GM21529 (cell line): ENCODE results near the gene OAF.

Experiments used
- ATAC-seq: cut with Tn5 transposase; IDR thresholded peaks from one replicate; pipeline ENCODE4 v1.9.1; 2021; ENCODE audit not compliant: unreplicated experiment

Gene OAF

DNA sequence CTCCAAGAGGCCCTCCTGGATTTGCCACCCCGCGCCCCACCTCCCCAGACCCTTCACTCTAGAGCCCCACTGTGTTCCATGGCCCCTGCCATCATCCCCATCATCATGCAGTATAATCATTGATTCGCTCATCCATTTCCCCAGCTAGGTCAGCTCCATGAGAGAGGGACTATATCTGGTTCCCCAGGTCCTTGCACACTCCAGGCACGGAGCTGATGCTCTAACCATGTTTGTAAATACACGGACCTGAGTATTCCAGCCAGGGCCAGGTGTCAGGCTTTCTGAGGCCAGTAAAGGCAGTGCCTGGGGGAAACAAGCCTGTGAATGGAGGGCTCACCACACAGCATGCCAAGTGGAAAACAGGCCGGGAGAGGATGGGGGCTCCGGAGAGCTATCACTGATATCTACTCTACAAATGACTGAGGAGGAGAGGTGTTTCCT, 27.1 kb upstream of the OAF start:
- no peak for ATAC-seq

DNA sequence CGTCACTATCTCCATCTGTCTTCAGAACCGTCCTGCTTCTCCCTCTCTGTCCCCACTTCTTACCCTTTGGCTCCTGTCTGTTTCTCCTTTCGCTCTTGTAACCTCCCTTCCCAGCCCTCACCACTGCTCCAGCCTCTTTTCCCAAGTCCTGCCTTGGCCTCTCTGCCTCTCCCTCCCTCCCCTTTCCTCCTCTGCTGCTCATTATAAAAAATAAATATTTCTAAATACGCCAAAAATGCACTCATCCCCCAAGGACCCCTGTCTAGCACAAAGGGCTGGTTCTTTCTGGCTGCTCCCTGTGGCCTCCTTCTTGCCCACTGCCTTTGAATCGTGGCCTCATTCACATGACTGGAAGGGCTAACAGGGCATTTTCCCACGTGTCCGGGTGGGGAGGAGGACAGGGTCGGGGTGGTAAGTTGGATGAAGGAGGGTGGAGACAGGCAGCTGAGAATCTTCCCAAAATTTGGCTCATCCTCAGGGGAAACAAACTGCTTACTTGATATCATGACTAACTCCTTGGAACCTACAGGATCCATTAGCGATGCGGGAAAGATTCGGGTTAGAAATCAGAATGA, 26.4 kb upstream of the OAF start:
- no peak for ATAC-seq

DNA sequence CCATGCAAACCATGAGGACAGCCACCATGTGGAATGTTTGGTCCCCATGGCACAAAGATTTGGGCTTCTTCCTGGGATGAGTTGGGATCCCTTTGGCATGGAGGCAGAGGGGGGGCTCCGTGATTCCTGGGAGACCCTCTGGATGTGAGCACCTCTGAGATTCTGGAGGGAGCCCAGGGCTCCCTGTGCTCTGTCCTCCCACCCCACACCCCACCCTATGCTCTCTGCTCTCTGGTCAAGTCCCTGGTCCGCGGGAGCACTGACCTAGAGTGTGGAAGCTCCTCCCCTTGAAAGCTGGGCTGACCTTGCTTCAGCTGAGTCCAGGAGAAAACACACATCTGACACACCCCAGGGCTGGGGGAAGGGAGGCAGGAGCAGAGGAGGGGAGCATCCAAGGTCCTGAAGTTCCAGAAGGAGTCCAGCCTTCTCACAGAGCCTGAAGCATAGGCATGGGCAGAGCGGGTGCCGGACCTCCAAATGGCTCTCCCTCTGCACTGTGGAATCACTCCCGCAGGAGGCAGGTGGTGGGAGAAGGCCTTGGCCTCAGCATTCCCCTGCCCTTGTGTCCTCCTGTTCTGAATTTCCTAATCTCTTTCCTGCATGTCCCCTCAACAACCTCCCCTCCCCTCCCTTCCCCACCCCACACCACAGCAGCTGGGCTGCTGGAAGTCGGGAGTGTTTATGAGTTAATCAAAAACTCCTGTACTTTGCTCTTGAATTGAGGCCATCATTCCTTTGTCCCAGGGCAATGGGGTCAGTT, 25.7 kb upstream of the OAF start:
- ATAC-seq: no peak

DNA sequence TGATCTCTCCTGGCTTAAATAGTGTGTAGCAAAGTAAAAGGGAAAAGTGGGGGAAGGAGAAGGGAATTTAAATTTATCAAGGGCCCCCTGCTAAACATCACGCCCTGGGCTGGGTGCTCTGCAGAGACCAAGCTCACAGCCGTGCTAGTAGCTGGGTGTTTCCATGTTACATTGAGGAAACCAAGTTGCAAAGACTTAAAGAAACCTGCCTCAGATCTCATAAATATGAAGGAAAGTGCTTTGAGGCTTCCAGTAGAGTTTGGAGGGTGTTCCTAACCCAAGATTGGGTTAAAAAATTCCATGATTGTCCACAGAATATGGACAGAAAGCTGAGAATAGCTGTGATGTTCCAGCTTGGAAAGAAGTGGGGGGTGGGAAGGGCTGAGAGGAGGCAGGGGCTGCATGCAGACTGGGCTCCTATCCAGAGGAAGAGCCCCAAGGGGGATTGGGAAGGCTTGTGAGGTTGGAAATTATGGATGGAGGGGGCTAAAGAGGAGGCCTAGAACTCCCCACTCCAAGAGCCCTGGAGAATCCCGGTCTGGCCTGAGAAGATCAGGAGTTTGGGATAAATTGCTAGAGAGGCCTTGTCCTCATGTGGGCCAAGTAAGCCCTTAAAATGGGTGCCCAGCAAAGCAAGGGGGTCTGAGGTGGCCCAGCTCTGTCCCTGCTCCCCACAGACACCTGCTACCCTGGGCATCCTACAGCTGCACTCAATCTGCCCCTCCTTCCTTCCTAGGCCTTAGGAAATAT, 25.0 kb upstream of the OAF start:
- no peak for ATAC-seq

DNA sequence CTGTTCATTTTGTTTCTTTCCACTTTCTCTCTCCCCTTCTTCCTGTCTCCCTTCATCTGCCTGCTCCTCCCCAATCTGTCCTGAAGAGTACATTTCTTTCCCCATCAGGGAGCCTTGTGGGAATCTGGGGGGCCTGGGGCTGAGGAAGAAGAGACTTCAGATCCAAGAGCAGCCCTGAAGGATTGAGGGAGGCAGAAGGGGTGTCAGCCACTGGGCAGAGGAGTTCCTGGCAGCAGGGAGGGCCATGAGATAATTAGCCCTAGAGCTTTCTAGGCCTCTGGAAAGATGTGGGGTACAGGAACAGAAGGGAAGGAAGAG, 24.4 kb upstream of the OAF start:
- ATAC-seq: no peak

DNA sequence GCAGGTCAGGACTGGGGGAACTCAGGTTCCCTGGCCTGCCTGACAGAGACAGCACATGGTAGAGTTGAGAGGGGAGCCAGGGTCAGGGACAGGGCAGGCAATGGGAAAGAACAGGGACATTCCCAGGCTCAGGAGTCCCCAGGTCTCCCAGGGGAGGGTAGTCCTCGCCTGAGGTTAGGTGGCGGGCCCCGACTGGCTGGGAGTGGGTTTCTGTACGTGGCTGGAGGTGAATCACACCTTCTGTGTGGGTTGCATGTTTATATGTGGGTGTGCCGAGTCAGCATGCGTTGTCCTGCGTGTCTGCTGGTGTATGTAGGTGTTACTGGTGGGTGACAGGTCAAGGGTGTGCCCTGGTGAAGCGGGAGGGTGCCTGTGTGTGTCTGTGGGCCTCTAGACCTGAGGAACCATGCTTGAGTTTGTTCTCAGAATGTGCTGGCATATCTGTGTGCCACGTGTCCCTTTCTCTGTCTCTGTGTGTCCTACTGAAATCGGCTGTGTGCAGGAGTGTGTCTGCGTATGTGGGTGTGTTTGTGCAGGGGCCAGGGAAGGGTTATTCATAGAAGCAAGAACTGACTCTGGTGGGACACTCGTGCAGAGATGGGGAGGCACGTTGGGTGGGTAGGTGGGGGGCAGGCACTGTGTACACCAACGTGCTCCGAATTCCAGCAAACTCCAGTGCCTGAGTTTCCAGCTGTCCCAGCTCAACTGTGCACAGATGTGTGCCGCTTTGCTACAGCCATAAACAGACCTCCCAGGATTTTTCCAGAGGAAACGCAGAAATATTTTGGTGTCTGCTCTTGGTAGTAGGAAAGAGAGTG, 23.8 kb upstream of the OAF start:
- ATAC-seq: peak; percentile 60

DNA sequence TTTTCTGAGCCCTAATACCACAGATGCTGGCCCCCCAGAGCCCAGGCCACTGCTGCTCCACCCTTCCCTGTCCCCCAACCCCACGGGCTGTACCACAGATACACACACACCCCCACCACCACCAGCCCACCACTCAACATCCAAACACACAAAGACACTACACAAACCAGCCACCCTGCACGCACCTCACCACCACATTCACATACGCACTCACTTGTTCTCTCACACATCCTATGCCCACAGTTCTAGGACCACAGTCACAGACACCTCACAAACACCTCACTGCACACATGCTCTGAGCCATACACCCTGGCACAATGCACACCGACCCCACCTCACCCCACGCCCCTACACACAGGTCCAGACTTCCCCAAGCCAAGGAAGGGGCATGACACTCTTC, 22.5 kb upstream of the OAF start:
- ATAC-seq: no peak

DNA sequence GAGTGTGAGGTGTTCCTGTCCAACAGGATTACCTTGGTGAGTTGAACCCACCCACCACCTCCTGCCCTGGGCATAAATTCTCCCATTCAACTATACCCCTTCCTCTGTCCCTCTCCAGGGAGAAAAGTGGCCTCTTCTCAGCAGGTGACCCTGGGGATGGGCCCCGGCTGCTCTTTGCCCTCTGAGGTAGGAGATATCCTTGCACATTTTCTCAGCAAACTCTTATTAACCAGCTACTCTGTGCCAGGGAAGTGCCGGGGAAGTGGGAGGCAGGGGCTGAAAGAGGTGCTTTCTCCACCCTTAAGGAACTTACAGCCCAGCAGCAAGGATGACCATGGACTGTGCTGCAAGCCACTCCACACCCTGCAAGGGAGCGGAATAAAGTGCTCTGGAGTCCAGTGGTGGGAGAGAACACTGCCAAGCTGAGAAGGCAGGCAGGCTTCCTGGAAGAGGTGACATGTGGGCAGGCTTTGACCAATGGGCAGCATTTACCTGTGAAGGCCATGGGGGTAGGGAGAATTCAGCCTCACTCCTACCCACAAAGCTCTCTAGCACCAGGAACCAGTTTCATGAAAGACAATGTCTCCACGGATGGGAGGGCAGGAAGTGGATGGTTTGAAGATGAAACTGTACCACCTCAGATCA, 21.9 kb upstream of the OAF start:
- no peak for ATAC-seq

DNA sequence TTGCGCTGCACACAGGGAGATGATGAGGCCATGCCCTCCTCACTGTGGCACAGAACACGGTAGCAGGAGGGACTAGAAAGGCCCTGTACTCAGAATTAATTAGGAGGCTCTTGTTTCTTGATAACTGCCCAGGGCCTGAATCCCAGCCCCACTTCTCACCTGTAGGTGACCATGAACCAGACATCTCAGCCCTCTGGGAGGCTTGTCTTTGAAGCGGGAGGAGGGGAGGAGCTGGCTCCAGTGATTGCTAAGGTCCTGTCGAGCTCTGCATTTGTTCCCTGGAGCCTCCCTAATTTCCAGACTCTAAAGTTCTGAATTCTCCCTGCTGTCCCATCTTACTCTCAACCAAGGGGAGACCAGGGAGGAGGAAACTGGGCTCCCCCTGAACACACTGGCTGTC, 19.8 kb upstream of the OAF start:
- no peak for ATAC-seq

DNA sequence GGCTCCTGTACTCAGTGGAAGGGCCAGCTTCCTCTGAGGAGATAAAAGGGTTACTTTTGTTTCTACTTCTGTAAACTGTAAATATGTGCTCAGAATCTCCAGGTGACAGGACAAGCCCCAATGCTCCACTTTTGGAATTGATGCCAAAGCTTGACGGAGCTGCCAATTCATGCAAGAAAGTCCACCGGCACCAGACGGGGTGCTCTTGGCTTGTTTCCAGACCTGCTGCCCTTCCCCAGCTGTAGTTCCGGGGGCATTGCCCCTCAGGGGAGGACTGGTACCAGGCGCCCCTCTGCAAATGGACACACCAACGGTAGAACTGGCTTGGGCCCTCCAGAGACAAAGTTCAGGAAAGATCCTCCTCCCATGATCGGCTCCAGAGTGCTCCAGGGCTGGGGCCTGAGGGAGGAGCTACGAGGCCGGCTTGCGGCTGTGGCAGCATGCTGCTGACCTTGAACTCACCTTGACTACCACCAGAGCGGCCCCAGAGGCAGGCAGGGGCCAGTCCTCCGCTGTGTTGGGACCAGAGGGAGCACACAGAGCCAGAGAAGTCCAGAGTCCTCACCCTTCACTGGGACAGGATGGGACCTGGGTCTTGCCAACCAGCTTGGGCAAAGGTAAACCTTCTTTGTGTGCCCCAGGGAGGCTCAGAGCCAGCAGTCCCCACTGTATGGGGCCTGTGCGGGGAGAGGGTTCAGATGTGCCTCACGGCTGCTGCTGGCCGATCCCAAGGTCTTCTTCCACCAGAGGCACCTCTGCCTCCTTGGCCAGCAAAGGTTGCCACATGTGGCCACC, 17.8 kb upstream of the OAF start:
- no peak for ATAC-seq

DNA sequence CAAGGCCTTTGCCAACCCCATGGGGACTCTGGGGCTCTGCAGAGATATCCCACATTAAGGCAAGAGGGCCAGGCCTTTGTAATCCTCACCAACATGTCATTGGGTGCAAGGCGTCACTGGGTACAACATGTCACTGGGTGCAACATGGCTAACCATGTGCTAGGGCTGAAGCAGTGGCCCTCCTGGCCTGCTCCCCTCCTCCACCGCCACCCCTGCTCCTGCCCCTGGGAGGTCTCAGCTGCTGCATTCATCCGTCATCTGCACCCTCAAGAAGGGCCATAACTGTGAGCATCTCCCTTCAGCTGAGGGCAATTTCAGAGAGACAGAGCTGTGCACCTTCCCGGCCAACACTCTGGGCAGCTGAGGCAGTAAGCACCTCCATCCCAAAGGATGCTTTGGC, 16.7 kb upstream of the OAF start:
- no peak for ATAC-seq

DNA sequence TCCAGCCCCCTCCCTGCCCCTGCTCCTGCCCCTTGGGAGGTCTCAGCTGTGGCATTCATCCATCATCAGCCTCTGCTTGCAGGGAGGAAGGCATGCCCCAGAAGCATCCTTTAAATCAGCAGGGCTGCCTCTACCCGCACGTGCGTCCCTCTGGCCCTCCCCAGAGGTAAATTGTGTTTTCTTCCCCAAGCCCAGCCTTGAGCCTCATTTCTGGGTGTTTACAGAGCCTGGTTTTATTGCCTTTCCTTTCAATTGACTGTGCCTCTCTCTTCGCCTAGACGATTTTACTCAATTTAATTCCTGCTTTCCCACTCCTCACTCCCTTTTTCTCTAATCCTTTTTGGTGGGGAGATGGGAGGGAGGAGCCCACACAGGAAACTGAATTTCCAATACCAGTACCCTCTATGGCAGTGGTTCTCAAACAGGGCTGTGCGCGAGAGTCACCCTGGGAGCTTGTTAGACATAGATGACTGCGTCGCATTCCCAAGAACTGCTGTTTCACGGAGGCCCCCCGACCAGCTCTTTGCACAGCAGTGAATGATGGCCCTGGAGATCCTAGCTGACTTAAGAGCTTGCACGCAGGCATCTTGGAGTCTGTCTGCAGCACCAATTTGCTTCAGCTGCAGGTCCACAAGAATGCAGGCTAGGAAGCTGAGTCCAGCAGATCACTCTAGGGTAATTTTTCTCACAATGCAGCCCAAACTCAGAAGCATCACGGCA, 15.1 kb upstream of the OAF start:
- no peak for ATAC-seq

DNA sequence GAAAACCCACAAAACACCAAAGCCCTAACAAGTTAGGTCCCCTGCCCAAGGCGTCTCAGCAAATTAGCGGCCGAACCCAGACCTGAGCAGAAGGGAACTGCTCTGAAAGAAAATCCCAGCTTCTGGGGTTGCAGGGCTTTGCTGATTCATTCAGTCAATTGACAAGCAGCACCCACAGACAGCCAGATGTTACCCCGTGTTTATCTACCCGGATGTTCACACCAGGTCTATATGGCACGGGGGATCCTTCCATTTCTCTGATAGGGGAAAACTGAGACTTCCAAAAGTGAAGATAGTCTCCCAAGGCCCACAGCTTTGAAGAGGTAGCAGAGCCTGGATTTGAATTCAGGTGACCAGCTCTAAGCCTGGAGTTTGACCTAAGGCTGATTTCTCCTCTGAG, 14.0 kb upstream of the OAF start:
- no peak for ATAC-seq

DNA sequence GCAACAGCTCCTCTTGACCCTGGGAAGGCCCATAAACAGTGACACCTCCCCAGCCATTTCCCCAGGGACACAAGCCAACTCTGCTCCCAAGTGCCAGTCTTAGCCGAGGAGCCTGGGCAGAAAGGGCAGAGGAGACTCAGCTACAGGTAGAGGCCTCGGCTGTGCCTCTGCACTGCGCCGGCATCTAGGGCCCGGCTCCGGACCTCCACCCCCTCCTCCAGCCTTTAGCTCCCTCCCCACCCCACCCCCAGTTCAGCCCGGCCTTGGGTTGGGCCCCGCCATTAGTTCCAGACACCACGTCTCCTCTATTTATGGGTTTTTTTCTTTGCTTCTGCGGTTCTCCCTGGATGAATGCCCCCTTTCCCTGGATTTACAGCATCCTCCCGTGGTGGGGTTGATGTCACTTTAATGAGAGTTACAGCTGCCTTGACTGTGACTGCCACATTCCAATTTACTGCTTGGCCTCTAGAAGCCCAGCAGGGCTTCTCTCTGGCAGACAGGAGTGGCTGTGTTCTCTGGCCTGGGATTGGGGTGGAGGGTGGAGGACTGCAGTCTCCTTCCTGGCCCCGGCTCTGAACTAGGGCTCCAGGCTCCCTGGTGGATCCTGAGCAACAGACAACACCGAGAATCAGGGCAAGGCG, 13.5 kb upstream of the OAF start:
- ATAC-seq: no peak

DNA sequence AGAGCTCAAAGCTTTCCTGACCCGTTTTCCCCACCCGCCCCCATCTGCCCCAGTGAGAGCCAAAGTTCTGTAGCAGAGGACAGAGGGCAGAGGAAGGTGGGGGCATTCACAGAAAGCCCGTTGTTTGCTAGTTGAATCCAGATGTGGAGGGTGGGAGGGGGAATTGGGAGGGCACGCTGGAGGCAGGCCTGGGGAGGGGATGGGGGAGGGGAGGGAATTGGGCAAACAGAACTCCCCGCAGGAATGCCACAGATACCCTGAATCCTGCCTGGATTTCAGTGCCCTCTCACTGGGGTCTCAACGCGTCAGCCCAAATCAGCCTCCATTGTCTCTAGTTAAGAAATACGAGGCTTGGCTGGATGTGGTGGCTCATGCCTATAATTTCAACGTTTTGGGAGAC, 12.9 kb upstream of the OAF start:
- no peak for ATAC-seq

DNA sequence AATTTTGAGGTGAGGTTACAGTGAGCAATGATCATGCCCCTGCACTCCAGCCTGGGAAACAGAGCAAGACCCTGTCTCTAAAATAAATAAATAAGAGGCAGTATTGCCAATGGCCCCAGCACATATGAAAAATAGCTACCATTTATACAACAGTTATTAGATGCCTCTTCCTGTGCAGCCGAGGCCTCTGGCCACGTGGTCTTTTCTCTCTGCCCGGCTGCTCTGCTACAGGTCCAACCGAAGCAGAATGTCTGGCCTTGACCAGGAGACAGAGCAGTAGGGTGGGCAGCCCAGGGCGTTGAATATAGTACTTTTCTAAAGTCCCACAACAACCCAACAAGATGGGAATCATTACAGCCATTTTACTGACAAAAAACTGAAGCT, 12.4 kb upstream of the OAF start:
- ATAC-seq: no peak

DNA sequence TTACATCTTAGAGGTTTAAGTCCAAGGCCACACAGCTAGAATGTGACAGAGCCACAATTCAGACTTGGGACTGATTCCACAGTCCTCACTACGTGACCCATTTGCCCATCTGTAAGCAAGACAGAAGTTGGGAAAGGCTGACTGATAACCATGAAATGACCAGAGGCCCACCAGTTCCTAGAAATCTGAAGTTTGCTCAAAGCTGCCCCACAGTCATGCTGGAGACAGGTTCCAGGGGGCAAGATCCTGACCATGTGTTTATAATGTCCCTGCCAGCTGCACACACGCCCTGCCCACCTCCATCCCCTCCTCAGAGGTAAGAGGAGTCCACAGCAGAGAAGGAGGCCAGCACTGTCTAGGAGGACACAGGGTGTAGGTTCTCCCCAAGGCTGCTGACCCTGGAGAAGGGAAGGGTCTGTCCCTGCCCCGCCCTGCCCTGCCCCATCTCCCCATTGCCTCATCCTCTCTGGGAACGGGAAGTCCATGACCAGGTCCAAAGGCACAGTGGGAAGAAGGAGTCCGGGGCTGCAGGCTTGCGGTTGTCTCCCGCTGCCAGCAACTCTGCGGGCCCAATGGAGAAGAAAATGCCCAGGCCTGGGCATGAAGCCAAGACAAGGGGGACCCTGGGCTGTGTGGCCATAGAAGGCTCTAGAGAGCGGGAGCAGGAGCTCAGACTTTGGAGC, 11.9 kb upstream of the OAF start:
- no peak for ATAC-seq

DNA sequence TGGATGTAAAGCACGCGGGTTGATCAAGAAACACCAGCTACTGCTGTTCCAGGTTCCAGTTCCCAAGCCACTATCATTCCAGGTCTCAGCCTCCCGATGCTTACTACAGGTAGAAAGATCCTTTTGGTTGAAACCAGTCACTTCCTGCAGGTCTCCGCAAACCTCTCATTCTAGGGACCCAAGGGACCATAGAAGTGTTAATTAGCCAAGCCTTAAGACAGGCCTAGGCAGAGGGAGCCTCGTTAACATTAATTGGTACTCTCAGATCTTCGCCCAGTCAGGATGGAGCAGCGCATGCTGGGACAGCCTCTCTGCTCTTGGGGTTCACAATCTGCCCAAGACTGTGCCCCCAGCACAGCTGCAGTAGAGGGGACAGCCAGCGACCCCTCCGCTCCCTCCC, 11.2 kb upstream of the OAF start:
- no peak for ATAC-seq

DNA sequence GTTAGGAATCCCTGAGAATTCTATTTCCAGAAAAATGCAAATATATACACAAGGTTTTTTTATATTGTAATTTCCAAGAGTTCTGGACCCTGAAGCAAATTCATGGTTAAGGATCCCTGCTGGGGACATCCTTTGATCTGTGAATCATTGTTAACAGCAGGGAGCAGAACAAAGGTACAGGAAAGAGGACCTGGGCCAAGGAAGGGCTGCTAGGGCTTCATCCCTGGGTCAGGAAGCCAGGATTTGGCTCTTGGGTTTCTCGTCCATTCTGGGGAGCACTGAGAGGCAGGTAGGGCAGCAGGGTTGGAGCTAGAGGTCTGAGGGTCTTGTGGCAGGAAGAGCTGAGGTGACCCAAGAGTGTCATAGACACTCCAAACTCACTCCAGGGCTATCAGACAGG, 10.2 kb upstream of the OAF start:
- ATAC-seq: no peak
